ENCODE data around the gene CCDC127.
A peak's percentile ranks its signal among the peaks of the same experiment; 100 is the strongest.
"Not testable (repeated sequence)": the region's sequence is repeated elsewhere in the genome, so short reads cannot be mapped to it uniquely, and the experiment has no call there.

The CCDC127 gene, protein sequence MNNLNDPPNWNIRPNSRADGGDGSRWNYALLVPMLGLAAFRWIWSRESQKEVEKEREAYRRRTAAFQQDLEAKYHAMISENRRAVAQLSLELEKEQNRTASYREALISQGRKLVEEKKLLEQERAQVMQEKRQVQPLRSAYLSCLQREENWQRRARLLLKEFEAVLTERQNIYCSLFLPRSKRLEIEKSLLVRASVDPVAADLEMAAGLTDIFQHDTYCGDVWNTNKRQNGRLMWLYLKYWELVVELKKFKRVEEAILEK

DNA sequence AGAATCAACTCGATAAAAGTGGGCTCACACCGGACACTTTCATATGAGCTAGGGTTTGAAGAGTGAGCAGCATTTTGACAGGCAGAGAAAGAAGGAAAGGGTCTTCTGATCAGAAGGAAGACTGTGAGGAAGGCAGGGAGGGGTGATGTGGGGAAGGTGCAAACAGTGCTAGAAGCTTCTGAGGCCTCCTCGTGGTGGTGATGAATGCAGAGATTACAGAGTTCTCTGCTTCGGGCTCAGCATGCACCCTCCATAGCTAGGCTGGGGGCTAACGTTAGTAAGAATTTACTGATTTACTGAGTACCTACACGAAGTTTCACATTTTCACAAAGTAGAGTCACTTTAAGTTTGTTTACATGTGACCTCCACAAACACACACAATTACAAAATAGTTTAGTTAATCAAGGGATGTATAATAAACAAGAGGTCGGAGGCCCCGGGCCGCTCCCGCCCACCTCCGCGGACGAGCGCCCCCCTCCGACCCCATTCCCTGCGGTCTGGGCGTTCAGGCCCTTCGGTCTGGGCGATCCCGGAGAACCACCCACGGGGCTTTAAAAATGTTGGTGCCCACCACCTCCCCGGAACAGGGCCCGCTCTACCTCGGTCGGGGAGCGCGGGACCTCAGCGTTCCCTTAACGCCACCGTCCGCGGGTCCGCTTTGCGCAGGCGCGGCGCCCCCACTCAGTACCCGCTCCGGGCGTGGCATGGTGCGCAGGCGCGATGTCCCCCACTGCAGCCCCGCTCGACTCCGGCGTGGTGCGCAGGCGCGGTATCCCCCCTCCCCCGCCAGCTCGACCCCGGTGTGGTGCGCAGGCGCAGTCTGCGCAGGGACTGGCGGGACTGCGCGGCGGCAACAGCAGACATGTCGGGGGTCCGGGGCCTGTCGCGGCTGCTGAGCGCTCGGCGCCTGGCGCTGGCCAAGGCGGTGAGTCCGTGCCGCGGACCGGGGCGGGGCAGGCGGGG, at the start of gene CCDC127, which contains the start of gene SDHA:
Gene CCDC127, minus strand, starts transcription at position 660 of the 963 bp plus-strand sequence. CDS start 1,304 bp downstream, outside the sequence.
Gene SDHA, plus strand, starts transcription at position 827 of the 963 bp plus-strand sequence. Its CDS starts 36 bp downstream, at position 863.
- peak; percentile 97 for DNase-seq

- DNase-seq: no peak
Measured at GRCh38 chr5:267716-268115, 49.8 kb upstream of the CCDC127 start.

- DNase-seq: not testable (repeated sequence)
Measured at GRCh38 chr5:266311-267026, 48.5 kb upstream of the CCDC127 start.

GRCh38 chr5:264338-264737, 46.4 kb upstream of the CCDC127 start:
- no peak for DNase-seq

- DNase-seq: peak; percentile 43
Measured at GRCh38 chr5:263275-263974, 45.5 kb upstream of the CCDC127 start.

- DNase-seq: no peak
Measured at GRCh38 chr5:257148-257547, 39.2 kb upstream of the CCDC127 start.

DNA sequence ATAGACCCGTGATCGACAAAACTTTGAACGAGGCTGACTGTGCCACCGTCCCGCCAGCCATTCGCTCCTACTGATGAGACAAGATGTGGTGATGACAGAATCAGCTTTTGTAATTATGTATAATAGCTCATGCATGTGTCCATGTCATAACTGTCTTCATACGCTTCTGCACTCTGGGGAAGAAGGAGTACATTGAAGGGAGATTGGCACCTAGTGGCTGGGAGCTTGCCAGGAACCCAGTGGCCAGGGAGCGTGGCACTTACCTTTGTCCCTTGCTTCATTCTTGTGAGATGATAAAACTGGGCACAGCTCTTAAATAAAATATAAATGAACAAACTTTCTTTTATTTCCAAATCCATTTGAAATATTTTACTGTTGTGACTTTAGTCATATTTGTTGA, 38.4 kb upstream of the CCDC127 start:
- DNase-seq: not testable (repeated sequence)

DNA sequence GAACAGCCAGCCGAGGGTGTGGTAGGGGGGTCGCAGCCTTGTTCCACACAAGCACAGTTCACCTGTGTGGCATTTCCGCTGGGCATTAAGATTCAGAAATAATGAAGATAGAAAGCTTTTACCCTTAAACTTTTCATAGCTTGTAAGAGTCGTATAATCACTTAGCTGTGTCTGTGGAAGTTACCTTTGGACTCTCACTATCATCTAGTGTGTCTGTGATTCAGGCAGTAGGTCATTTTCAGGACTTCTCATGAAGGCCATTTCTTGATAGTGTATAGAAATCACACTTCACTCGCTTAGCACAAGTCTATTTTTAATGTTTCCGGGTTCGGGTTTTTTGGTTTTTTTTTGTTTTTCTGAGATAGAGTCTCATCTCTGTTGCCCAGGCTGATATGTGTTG, 37.2 kb upstream of the CCDC127 start:
- DNase-seq: not testable (repeated sequence)

GRCh38 chr5:254322-254721, 36.4 kb upstream of the CCDC127 start:
- not testable (repeated sequence) for DNase-seq

DNA sequence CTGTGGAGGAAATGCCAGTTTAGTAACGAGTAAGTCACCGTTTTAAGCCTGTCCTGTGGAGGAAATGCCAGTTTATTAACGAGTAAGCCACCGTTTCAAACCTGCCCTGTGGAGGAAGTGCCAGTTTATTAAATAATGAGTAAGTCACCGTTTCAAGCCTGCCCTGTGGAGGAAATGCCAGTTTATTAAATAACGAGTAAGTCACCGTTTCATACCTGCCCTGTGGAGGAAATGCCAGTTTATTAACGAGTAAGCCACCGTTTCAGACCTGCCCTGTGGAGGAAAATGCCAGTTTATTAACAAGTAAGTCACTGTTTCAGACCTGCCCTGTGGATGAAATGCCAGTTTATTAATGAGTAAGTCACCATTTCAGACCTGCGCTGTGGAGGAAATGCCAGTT, 34.6 kb upstream of the CCDC127 start:
- no peak for DNase-seq

DNA sequence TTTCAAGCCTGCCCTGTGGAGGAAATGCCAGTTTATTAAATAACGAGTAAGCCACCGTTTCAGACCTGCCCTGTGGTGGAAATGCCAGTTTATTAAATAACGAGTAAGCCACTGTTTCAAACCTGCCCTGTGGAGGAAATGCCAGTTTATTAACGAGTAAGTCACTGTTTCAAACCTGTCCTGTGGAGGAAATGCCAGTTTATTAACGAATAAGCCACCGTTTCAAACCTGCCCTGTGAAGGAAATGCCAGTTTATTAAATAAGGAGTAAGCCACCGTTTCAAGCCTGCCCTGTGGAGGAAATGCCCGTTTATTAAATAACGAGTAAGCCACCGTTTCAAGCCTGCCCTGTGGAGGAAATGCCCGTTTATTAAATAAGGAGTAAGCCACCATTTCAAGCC, 34.0 kb upstream of the CCDC127 start:
- not testable (repeated sequence) for DNase-seq

DNA sequence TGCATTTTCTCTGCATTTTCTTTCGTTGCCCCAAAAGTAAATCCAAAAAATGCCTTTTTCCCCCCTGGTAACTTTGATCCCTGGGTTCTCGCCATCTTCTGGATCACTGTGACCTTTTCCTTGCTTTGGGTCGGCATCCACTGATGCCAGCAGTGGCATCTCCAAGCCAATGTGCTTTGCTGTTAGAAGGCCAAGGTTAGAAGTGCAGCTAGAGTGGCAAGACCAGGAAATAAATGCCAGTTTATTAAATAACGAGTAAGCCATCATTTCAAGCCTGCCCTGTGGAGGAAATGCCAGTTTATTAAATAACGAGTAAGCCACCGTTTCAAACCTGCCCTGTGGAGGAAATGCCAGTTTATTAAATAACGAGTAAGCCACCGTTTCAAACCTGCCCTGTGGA, 33.6 kb upstream of the CCDC127 start:
- not testable (repeated sequence) for DNase-seq

- not testable (repeated sequence) for DNase-seq
Measured at GRCh38 chr5:251016-251415, 33.1 kb upstream of the CCDC127 start.

DNA sequence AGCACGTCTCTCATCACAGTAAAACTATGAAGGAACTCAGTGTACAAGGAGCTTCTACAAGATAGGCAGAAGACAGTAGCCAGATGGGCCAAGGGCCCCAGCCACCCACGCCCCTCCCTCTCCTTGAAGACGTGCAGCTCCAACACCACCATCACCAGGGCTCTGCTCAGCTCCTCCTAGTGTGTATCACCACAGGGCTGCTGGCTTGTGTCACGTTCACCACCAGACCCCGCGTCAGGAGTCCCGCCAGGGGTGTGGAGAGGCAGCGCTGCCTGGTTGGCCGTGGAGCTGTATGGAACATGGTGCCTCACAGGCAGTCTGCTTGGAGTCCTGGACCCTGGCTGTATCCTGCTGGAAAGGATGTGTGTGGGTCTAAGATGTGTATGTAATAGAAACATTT, 32.4 kb upstream of the CCDC127 start:
- DNase-seq: not testable (repeated sequence)

DNA sequence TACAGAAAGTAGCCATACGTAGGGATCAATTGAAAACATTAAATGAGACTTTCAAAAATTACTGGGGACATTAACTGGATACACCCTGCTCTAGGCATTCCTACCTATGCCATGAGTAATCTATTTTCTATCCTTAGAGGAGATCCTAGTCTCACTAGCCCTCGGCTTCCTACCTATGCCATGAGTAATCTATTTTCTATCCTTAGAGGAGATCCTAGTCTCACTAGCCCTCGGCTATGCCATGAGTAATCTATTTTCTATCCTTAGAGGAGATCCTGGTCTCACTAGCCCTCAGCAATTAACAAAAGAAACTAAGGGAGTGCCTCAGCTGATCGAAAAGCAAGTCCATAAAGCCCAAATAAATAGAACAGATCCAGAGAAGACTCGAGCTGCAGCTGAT, 27.8 kb upstream of the CCDC127 start:
- DNase-seq: not testable (repeated sequence)

DNA sequence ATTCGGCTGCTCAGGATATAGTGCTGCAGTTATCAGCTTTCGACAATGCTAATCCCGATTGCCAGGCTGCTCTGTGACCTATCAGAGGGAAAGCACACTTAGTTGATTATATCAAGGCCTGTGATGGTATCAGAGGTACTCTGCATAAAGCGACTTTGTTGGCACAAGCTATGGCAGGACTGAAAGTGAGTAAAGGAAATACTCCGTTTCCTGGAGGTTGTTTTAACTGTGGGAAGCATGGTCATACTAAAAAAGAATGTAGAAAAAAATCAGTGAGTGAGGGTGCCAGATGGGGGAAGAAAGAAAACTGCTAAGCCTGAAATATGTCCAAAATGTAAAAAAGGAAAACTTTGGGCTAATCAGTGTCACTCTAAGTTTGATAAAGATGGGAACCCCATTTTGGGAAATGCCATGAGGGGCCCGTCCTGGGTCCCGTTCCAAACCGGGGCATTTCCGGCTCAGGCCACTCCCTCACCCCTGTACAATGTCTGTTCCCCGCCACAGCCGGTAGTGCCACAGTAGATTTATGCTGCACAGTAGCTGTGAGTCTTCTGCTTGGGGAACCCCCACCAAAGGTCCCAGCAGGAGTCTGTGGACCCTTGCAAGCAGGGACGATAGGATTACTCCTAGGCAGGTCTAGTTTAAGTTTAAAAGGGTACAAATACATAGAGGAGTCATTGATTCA, 25.9 kb upstream of the CCDC127 start:
- not testable (repeated sequence) for DNase-seq

DNA sequence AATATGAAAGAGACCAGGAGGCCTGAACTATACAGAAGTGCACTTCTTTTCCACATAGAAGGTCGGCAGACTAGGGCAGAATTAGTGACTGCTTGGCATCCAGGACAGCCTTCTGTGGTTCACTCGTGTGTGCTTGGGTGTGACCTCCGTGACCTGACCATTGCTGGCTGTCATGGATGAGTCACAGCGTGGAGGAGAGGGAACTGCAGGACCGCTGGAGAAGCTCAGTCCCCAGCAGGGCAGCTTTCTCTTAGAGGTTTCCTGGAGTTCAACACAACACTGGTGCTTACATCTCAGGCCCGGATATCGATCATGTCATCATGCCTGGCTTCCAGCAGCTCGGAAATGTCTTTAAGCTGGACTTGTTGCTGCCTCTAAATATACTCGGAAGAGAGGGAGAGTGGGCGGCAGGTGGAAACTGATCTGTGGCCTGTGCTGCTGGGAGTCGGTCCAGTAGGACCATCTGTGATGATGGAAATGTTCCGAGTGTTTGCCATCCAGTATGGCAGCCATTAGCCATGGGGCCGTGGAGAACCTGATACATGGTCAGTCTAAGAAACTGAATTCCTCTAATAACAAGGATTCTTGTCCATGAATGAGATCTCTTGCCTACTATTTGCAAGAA, 23.2 kb upstream of the CCDC127 start:
- DNase-seq: not testable (repeated sequence)

GRCh38 chr5:240550-240949, 22.6 kb upstream of the CCDC127 start:
- DNase-seq: not testable (repeated sequence)

GRCh38 chr5:237931-238330, 20.0 kb upstream of the CCDC127 start:
- DNase-seq: not testable (repeated sequence)

DNA sequence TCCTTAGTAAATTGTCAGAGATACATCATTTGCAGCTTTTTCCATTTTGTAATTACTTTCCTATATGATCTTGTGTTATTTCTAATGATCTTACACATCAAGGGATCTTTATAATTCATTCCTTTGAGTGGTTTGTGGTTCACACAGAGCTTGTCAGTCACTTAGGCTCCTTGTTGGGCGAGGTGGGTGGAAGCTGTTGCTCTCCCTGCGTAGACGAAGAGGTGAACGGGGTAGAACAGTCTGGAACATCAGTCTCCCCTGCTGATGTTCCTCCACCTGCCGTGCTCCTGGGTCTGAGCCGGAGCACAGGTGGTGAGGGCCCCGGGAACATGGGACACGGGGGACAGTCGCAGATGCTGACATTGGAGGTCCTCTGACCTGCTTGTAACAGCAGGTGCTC, 17.6 kb upstream of the CCDC127 start:
- not testable (repeated sequence) for DNase-seq

GRCh38 chr5:234450-234849, 16.5 kb upstream of the CCDC127 start:
- DNase-seq: no peak

Measured in islet precursor cell (in vitro differentiated cells).